Osteocyte (in vitro differentiated cells): Measurements from ENCODE around the gene PIMREG. TPM values are rescaled to one million over a fixed set of nuclear protein-coding genes. Genes with fewer than 3 reads are reported as not detected.
A peak's percentile ranks its signal among the peaks of the same experiment; 100 is the strongest.

ENCODE experiments used
- DNase-seq: peaks from one replicate; pipeline ENCODE4 v3.0.0; 2021; ENCODE audit warnings: mixed read lengths; ENCODE audit not compliant: unreplicated experiment; ENCODE audit errors: extremely low spot score
- H3K27ac Mint-ChIP-seq: one replicate; pipeline ENCODE4 v1.8.0; 2021; ENCODE audit warnings: mild to moderate bottlenecking, mixed read lengths; ENCODE audit not compliant: unreplicated experiment
- H3K27me3 Mint-ChIP-seq: one replicate; pipeline ENCODE4 v1.8.0; 2021; ENCODE audit warnings: mixed read lengths; ENCODE audit not compliant: unreplicated experiment
- H3K36me3 Mint-ChIP-seq: one replicate; pipeline ENCODE4 v1.8.0; 2021; ENCODE audit warnings: mixed read lengths; ENCODE audit not compliant: unreplicated experiment
- H3K4me1 Mint-ChIP-seq: one replicate; pipeline ENCODE4 v1.8.0; 2021; ENCODE audit warnings: mixed read lengths; ENCODE audit not compliant: unreplicated experiment
- H3K4me3 Mint-ChIP-seq: one replicate; pipeline ENCODE4 v1.8.0; 2021; ENCODE audit warnings: mild to moderate bottlenecking, moderate library complexity, mixed read lengths; ENCODE audit not compliant: unreplicated experiment
- H3K9me3 Mint-ChIP-seq: one replicate; pipeline ENCODE4 v1.8.0; 2021; ENCODE audit warnings: mixed read lengths; ENCODE audit not compliant: unreplicated experiment
- total RNA-seq: library from RNA; stranded (reverse); gene quantifications from 2 replicates; pipeline ENCODE4 v1.2.1, GENCODE V29; 2021
- TF ChIP-seq, protein P1 (sequence below): fragments of 200-600 bp; sonication (generic); IDR thresholded peaks from 2 replicates; pipeline ENCODE4 v1.5.0; 2021; ENCODE audit warnings: antibody characterized with exemption, mild to moderate bottlenecking, moderate library complexity

PIMREG gene
- total RNA-seq, 1 donor from 2014 or later, result 8.9 TPM

- no peak for DNase-seq
- H3K4me1 Mint-ChIP-seq, result peaks cover 18% of the 10 kb centered on the region
- H3K27ac Mint-ChIP-seq, result no peak overlapping the region
- no peaks in the 10 kb centered on the region for H3K36me3 Mint-ChIP-seq
- no peaks in the 10 kb centered on the region for H3K27me3 Mint-ChIP-seq
- no peaks in the 10 kb centered on the region for H3K9me3 Mint-ChIP-seq
- TF ChIP-seq, protein P1, sequence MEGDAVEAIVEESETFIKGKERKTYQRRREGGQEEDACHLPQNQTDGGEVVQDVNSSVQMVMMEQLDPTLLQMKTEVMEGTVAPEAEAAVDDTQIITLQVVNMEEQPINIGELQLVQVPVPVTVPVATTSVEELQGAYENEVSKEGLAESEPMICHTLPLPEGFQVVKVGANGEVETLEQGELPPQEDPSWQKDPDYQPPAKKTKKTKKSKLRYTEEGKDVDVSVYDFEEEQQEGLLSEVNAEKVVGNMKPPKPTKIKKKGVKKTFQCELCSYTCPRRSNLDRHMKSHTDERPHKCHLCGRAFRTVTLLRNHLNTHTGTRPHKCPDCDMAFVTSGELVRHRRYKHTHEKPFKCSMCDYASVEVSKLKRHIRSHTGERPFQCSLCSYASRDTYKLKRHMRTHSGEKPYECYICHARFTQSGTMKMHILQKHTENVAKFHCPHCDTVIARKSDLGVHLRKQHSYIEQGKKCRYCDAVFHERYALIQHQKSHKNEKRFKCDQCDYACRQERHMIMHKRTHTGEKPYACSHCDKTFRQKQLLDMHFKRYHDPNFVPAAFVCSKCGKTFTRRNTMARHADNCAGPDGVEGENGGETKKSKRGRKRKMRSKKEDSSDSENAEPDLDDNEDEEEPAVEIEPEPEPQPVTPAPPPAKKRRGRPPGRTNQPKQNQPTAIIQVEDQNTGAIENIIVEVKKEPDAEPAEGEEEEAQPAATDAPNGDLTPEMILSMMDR, result no peak
- H3K4me3 Mint-ChIP-seq, result no peak overlapping the region
These were observed 26.7 kb downstream of the PIMREG start for GRCh38 chr17:6470751-6471521.

- no peak for DNase-seq
- Mint-ChIP-seq H3K4me1 (peaks cover 18% of the 10 kb centered on the region), H3K9me3 (no peaks in the 10 kb centered on the region)
These were observed 27.5 kb downstream of the PIMREG start for GRCh38 chr17:6471531-6472465.

DNA sequence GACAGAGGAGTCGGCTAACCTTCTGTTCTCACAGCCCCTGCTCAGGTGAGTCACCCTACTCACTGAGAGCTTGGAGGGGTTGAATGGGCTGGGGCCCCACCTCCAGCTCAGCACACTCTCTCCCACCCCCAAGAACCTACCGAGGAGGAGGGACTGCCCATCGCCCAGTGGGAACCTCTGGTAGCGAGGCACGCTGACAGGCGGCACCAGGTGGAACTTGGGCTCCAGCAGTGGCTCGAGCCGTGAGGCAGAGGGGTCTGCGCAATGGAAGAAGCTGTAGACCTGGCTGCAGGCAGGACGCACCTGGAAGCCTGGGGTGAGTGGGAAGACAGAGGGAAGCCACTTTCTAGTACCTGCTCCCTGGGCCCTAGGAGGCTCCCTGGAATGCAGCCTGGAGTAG, 28.3 kb downstream of the PIMREG start:
- Mint-ChIP-seq H3K4me1 (peaks cover 18% of the 10 kb centered on the region), H3K9me3 (no peaks in the 10 kb centered on the region), H3K4me3 (no peak overlapping the region), H3K36me3 (no peaks in the 10 kb centered on the region), H3K27me3 (no peaks in the 10 kb centered on the region), H3K27ac (no peak overlapping the region)
- TF ChIP-seq, protein P1, result no peak
- DNase-seq, result no peak

More at GRCh38 chr17:6471531-6472465, 27.5 kb downstream of the PIMREG start:
- no peak overlapping the region for H3K27ac Mint-ChIP-seq
- H3K4me3 Mint-ChIP-seq, result no peak overlapping the region
- H3K27me3 Mint-ChIP-seq, result no peaks in the 10 kb centered on the region
- TF ChIP-seq, protein P1, result no peak
- no peaks in the 10 kb centered on the region for H3K36me3 Mint-ChIP-seq

DNA sequence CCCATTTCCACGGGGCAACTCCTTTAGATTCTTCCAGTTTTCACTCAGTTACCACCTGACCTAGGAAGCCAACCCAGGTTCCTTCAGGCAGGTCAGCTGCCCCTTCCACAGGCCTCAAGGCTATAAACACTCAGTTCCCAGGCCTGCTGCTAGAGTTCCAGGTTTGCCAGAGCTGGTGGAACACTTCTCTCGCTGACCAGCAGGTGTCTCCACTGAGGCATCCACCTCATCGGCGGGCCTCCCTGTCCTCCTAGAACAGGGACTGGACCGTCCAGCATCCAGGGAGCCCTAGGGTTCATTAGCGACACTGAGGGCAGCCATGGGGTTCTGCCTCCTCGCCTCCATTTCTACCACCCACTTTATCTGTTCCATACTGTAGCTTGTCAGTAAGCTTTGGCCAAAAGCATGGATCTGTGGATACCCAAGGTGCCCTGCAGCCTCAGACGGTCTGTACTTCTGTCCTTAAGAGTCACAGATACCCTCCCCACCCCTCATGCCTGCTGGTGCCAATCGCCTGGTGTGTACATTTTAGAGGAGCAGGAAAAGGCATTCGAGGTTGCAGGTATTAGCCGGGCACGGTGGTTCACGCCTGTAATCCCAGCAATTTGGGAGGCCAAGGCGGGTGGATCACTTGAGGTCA, 29.0 kb downstream of the PIMREG start:
- H3K4me3 Mint-ChIP-seq, result no peak overlapping the region
- H3K27me3 Mint-ChIP-seq, result no peaks in the 10 kb centered on the region
- no peaks in the 10 kb centered on the region for H3K9me3 Mint-ChIP-seq
- peak; percentile 92 for DNase-seq
- no peak overlapping the region for H3K27ac Mint-ChIP-seq
- no peaks in the 10 kb centered on the region for H3K36me3 Mint-ChIP-seq
- peaks cover 18% of the 10 kb centered on the region for H3K4me1 Mint-ChIP-seq
- TF ChIP-seq, protein P1, result peak; percentile 94
